NK-92 treated with Interleukin-12 subunit alpha and Interleukin-12 subunit beta, amount 100 ng/mL, for 24 hours (cell line): Measurements from ENCODE around the gene CAPN3.

Experiments used
- DNase-seq: peaks from one replicate; lab custom pipeline; 2025; lab: John Stamatoyannopoulos, UW

Gene CAPN3

GRCh38 chr15:42358141-42358540 is 1.2 kb upstream of the CAPN3 start:
- DNase-seq, result no peak

GRCh38 chr15:42359985-42360384 is 684 bp downstream of the CAPN3 start:
- DNase-seq, result no peak

- no peak for DNase-seq
Measured at GRCh38 chr15:42360535-42361112, 1.3 kb downstream of the CAPN3 start.

- DNase-seq, result no peak
Measured at GRCh38 chr15:42363487-42363886, 4.2 kb downstream of the CAPN3 start.

GRCh38 chr15:42363942-42364341 is 4.6 kb downstream of the CAPN3 start:
- DNase-seq, result no peak

GRCh38 chr15:42364529-42364928 is 5.2 kb downstream of the CAPN3 start:
- DNase-seq, result no peak

- DNase-seq, result no peak
Measured at GRCh38 chr15:42365921-42366550, 6.7 kb downstream of the CAPN3 start.

- no peak for DNase-seq
Measured at GRCh38 chr15:42367041-42367440, 7.7 kb downstream of the CAPN3 start.

GRCh38 chr15:42368096-42368495 is 8.8 kb downstream of the CAPN3 start:
- DNase-seq, result no peak

- peak; percentile 14 for DNase-seq
Measured at GRCh38 chr15:42371096-42371495, 11.8 kb downstream of the CAPN3 start.

- no peak for DNase-seq
Measured at GRCh38 chr15:42373274-42373673, 14.0 kb downstream of the CAPN3 start.

GRCh38 chr15:42373936-42374335 is 14.6 kb downstream of the CAPN3 start:
- no peak for DNase-seq

- no peak for DNase-seq
Measured at GRCh38 chr15:42374810-42375209, 15.5 kb downstream of the CAPN3 start.

- DNase-seq, result no peak
Measured at GRCh38 chr15:42375252-42375651, 16.0 kb downstream of the CAPN3 start.

GRCh38 chr15:42375941-42376340 is 16.6 kb downstream of the CAPN3 start:
- DNase-seq, result no peak

- no peak for DNase-seq
Measured at GRCh38 chr15:42378011-42378410, 18.7 kb downstream of the CAPN3 start.

GRCh38 chr15:42384597-42384996 is 25.3 kb downstream of the CAPN3 start:
- no peak for DNase-seq

GRCh38 chr15:42385206-42385979 is 26.1 kb downstream of the CAPN3 start:
- no peak for DNase-seq

- DNase-seq, result no peak
Measured at GRCh38 chr15:42385980-42386700, 26.8 kb downstream of the CAPN3 start.

- DNase-seq, result no peak
Measured at GRCh38 chr15:42387603-42388002, 28.3 kb downstream of the CAPN3 start.

- no peak for DNase-seq
Measured at GRCh38 chr15:42392309-42393024, 33.2 kb downstream of the CAPN3 start.

- DNase-seq, result no peak
Measured at GRCh38 chr15:42394106-42394505, 34.8 kb downstream of the CAPN3 start.
